H9 (cell line): ENCODE results near the gene TNIP1. TPM values are rescaled to one million over a fixed set of nuclear protein-coding genes. Genes with fewer than 3 reads are reported as not detected.

ENCODE experiments used
- DNase-seq: peaks from one replicate; pipeline ENCODE4 v3.0.0-alpha.2; 2017
- H2AFZ ChIP-seq: one replicate; pipeline ENCODE4 v1.6.1; 2013; ENCODE audit warnings: mild to moderate bottlenecking, low read length, control low read depth, moderate library complexity
- H2AK5ac ChIP-seq: 2 replicates; pipeline ENCODE4 v1.6.1; 2013; ENCODE audit warnings: low read length, control low read depth, mixed read lengths; ENCODE audit not compliant: insufficient read length
- H2BK120ac ChIP-seq: one replicate; pipeline ENCODE4 v1.6.1; 2013; ENCODE audit warnings: low read depth, mild to moderate bottlenecking, low read length, control low read depth, inconsistent platforms; ENCODE audit not compliant: poor library complexity, severe bottlenecking
- H2BK12ac ChIP-seq: 2 replicates; pipeline ENCODE4 v1.6.1; 2013; ENCODE audit warnings: low read length, control low read depth, mixed read lengths, low read depth; ENCODE audit not compliant: insufficient read length
- H2BK15ac ChIP-seq: 2 replicates; pipeline ENCODE4 v1.6.1; 2013; ENCODE audit warnings: low read depth, low read length, control low read depth
- H2BK20ac ChIP-seq: one replicate; pipeline ENCODE4 v1.6.1; 2013; ENCODE audit warnings: low read depth, mild to moderate bottlenecking, low read length, control low read depth, inconsistent platforms; ENCODE audit not compliant: poor library complexity, severe bottlenecking
- H2BK5ac ChIP-seq: 2 replicates; pipeline ENCODE4 v1.6.1; 2013; ENCODE audit warnings: low read length, control low read depth, mixed read lengths; ENCODE audit not compliant: insufficient read length
- H3K14ac ChIP-seq: 2 replicates; pipeline ENCODE4 v1.6.1; 2013; ENCODE audit warnings: low read length, control low read depth; ENCODE audit not compliant: insufficient read depth
- H3K18ac ChIP-seq: 2 replicates; pipeline ENCODE4 v1.6.1; 2013; ENCODE audit warnings: low read depth, mild to moderate bottlenecking, mixed read lengths, low read length, control low read depth; ENCODE audit not compliant: insufficient read length
- H3K23ac ChIP-seq: 2 replicates; pipeline ENCODE4 v1.6.1; 2013; ENCODE audit warnings: low read length, control low read depth, mixed read lengths, low read depth; ENCODE audit not compliant: insufficient read length
- H3K23me2 ChIP-seq: 2 replicates; pipeline ENCODE4 v1.6.1; 2013; ENCODE audit warnings: low read depth, mild to moderate bottlenecking, mixed read lengths, low read length, control low read depth; ENCODE audit not compliant: insufficient read length, poor library complexity, severe bottlenecking
- H3K27ac ChIP-seq: 2 replicates; pipeline ENCODE4 v1.5.1; 2013; ENCODE audit warnings: low read length, control low read depth, mixed read lengths, low read depth; ENCODE audit not compliant: insufficient read length
- H3K27me3 ChIP-seq: 2 replicates; pipeline ENCODE4 v1.6.1; 2013; ENCODE audit warnings: low read length, control low read depth, inconsistent platforms; ENCODE audit not compliant: insufficient read depth
- H3K4ac ChIP-seq: 2 replicates; pipeline ENCODE4 v1.6.1; 2013; ENCODE audit warnings: low read depth, mild to moderate bottlenecking, control low read depth, inconsistent platforms, low read length, moderate library complexity
- H3K4me1 ChIP-seq: 2 replicates; pipeline ENCODE4 v1.6.1; 2013; ENCODE audit warnings: low read length, control low read depth, inconsistent platforms; ENCODE audit not compliant: insufficient read depth
- H3K4me2 ChIP-seq: 2 replicates; pipeline ENCODE4 v1.6.1; 2013; ENCODE audit warnings: low read length, control low read depth, mixed read lengths; ENCODE audit not compliant: insufficient read length, insufficient read depth
- H3K56ac ChIP-seq: 2 replicates; pipeline ENCODE4 v1.6.1; 2013; ENCODE audit warnings: low read depth, mild to moderate bottlenecking, mixed read lengths, low read length, control low read depth; ENCODE audit not compliant: insufficient read length
- H3K79me1 ChIP-seq: 2 replicates; pipeline ENCODE4 v1.6.1; 2013; ENCODE audit warnings: low read depth, mild to moderate bottlenecking, moderate library complexity, low read length, control low read depth, inconsistent platforms; ENCODE audit not compliant: insufficient read depth, poor library complexity, severe bottlenecking
- H3K79me2 ChIP-seq: 2 replicates; pipeline ENCODE4 v1.6.1; 2013; ENCODE audit warnings: low read length, control low read depth, inconsistent platforms; ENCODE audit not compliant: insufficient read depth
- H3K9ac ChIP-seq: 2 replicates; pipeline ENCODE4 v1.6.1; 2013; ENCODE audit warnings: low read length, control low read depth, mixed read lengths; ENCODE audit not compliant: insufficient read length; ENCODE audit errors: extremely low read depth
- H3K9me3 ChIP-seq: one replicate; pipeline ENCODE4 v1.6.1; 2013; ENCODE audit warnings: low read depth, low read length, inconsistent platforms; ENCODE audit not compliant: control insufficient read depth
- H3T11ph ChIP-seq: one replicate; pipeline ENCODE4 v1.6.1; 2013; ENCODE audit warnings: mild to moderate bottlenecking, low read length, control low read depth, inconsistent platforms
- H4K20me1 ChIP-seq: one replicate; pipeline ENCODE4 v1.6.1; 2013; ENCODE audit not compliant: control insufficient read depth, insufficient read length, insufficient read depth
- H4K5ac ChIP-seq: 2 replicates; pipeline ENCODE4 v1.6.1; 2013; ENCODE audit warnings: low read depth, mild to moderate bottlenecking, mixed read lengths, low read length, control low read depth; ENCODE audit not compliant: insufficient read length
- H4K8ac ChIP-seq: replicated peaks from 2 replicates; pipeline ENCODE4 v1.6.1; 2013; ENCODE audit warnings: low read length, control low read depth, mixed read lengths, low read depth; ENCODE audit not compliant: insufficient read length
- H4K91ac ChIP-seq: 2 replicates; pipeline ENCODE4 v1.6.1; 2013; ENCODE audit warnings: low read depth, mild to moderate bottlenecking, moderate library complexity, mixed read lengths, low read length, control low read depth; ENCODE audit not compliant: insufficient read length
- H3K27ac Mint-ChIP-seq, 3 experiments: 2 replicates in 2 of 3; 3 replicates in 1 of 3; pipeline ENCODE4 v1.8.0; 2020 to 2021; ENCODE audit warnings: mixed read lengths in 3 of 3, mild to moderate bottlenecking in 1 of 3, moderate library complexity in 1 of 3
- H3K27me3 Mint-ChIP-seq: 2 replicates; pipeline ENCODE4 v1.8.0; 2021; ENCODE audit warnings: low read depth, mild to moderate bottlenecking, moderate library complexity, mixed read lengths
- H3K36me3 Mint-ChIP-seq, 3 experiments: 2 replicates in 2 of 3; 3 replicates in 1 of 3; pipeline ENCODE4 v1.8.0; 2020 to 2021; ENCODE audit warnings: low read depth in 3 of 3, mixed read lengths in 3 of 3; ENCODE audit not compliant: insufficient read depth in 1 of 3
- H3K4me1 Mint-ChIP-seq, 2 experiments: 2 replicates each; pipeline ENCODE4 v1.8.0; 2020; ENCODE audit warnings: mixed read lengths in 2 of 2
- H3K4me3 Mint-ChIP-seq, 2 experiments: 2 replicates in 1 of 2; 3 replicates in 1 of 2; pipeline ENCODE4 v1.8.0; 2020 to 2021; ENCODE audit warnings: mild to moderate bottlenecking in 2 of 2, mixed read lengths in 2 of 2, moderate library complexity in 1 of 2
- H3K9me3 Mint-ChIP-seq, 2 experiments: 2 replicates in 1 of 2; 3 replicates in 1 of 2; pipeline ENCODE4 v1.8.0; 2020; ENCODE audit warnings: mild to moderate bottlenecking in 2 of 2, mixed read lengths in 2 of 2, moderate library complexity in 1 of 2
- CTCF ChIP-seq: fragments of 200-600 bp; sonication (generic); conservative IDR thresholded peaks from 3 replicates; pipeline ENCODE4 v1.8.0; 2021; ENCODE audit warnings: antibody characterized with exemption, mild to moderate bottlenecking
- WGBS: extraction: QIAGEN DNeasy Blood & Tissue Kit; methylation state at CpG from one replicate; pipeline ENCODE4 v1.1.7; 2013; ENCODE audit warnings: missing lambda C conversion rate, low lambda C conversion rate, mixed read lengths; ENCODE audit not compliant: insufficient read length; ENCODE audit errors: extremely low coverage; 5-methylcytosine and 5-hydroxymethylcytosine counted together
- total RNA-seq: library from RNA; stranded (reverse); gene quantifications from 2 replicates; pipeline ENCODE4 v1.2.1, GENCODE V29; 2021

The TNIP1 gene
- total RNA-seq, 1 experiment from 2014 or later = 40.8 TPM

GRCh38 chr5:151051931-151052608 lies 28.8 kb downstream of the TNIP1 start:
- Histone ChIP-seq H2BK15ac (no peak overlapping the region), H2BK12ac (no peak overlapping the region), H4K5ac (no peak overlapping the region), H3K4me1 (no peaks in the 10 kb centered on the region), H3K9me3 (no peaks in the 10 kb centered on the region), H3K27me3 (no peaks in the 10 kb centered on the region), H4K91ac (no peak overlapping the region), H3K9ac (no peak overlapping the region), H3K4me2 (no peak overlapping the region), H3K79me1 (no peaks in the 10 kb centered on the region), H4K8ac (no peak overlapping the region), H4K20me1 (no peaks in the 10 kb centered on the region), H3K79me2 (no peaks in the 10 kb centered on the region), H2BK5ac (no peak overlapping the region), H2AFZ (no peak overlapping the region), H3K4ac (no peak overlapping the region), H2BK20ac (no peak overlapping the region), H3K56ac (no peak overlapping the region), H3T11ph (no peak overlapping the region), H3K23me2 (no peaks in the 10 kb centered on the region), H3K27ac (no peak overlapping the region), H2BK120ac (no peak overlapping the region), H3K18ac (no peak overlapping the region), H3K23ac (no peak overlapping the region), H2AK5ac (no peak overlapping the region), H3K14ac (no peak overlapping the region)
- Mint-ChIP-seq H3K4me3 (no peak overlapping the region), H3K36me3 (peaks cover 0 to 23% (median 17%) of the 10 kb centered on the region in 3 experiments; a peak in 4 of 7 replicates), H3K27ac (peak overlapping the region in 2 of 3 experiments; percentile 54 to 81; a peak in 2 of 7 replicates), H3K27me3 (no peaks in the 10 kb centered on the region), H3K9me3 (no peaks in the 10 kb centered on the region), H3K4me1 (peaks cover 0 to 5% of the 10 kb centered on the region in 2 experiments; a peak in 1 of 4 replicates)
- WGBS = no CpG with 5 or more reads among the region's 10 CpGs
- TF ChIP-seq CTCF = no peak; the same call in 2 of the 3 replicates
- DNase-seq = no peak
